Measurements from ENCODE around the gene PEX11G. TPM values are rescaled to one million over a fixed set of nuclear protein-coding genes. Genes with fewer than 3 reads are reported as not detected.
"Not testable (repeated sequence)": the region's sequence is repeated elsewhere in the genome, so short reads cannot be mapped to it uniquely, and the experiment has no call there.

The PEX11G gene
- polyA plus RNA-seq, 1 donor = 4.3 TPM

DNA sequence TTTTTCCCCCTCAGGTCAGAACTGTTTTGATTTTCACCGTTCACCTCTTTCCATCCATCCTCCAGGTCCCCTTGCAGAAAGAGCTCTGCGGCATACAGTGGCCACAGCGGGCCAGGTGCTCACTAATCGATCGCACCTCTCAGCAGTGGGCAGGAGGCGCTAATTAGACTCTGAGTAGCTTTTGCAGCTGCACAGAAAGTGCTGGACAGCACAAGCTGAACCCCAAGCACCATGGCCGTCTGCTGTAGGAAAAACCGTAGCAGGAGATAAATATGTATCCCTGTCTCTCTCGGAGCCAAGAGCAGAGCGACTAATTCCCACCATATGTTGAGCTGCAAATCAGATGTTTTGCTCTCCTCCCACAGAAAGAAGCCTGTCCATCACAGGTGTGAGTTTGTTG lies 54.4 kb downstream of the PEX11G start:
- no peak for DNase-seq

GRCh38 chr19:7433456-7433855 lies 55.4 kb downstream of the PEX11G start:
- not testable (repeated sequence) for DNase-seq

DNA sequence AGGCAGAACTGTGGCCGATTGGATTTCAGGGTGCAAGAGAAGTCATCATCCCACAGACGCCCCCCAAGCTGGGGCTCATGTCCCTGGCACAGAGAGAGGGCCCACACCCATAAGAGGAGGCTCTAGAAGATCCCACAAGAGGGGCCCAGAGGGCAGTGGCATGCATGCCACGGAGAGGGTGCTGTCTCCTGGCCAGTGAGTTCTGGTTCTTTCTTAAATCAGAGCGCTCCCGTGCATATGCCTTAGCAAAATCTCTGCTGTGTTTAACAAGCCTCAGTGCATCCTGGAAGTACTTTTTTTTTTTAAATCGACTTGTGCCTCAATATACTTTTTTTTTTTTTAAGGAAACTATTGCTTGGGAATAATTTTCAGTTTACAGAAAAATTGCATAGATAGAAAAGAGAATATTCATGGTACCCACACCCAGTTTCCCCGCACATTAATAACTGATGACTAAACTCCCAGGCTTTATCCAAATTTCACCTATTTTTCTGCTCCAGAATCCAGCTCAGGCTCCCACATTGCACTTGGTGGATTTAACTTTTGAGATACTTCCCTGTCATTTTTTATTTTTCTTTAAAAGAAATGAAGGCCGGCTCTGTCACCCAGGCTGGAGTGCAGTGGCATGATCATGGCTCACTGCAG lies 59.1 kb downstream of the PEX11G start:
- DNase-seq = no peak

- no peak for DNase-seq
These were observed 60.2 kb downstream of the PEX11G start for GRCh38 chr19:7428651-7429113.

DNA sequence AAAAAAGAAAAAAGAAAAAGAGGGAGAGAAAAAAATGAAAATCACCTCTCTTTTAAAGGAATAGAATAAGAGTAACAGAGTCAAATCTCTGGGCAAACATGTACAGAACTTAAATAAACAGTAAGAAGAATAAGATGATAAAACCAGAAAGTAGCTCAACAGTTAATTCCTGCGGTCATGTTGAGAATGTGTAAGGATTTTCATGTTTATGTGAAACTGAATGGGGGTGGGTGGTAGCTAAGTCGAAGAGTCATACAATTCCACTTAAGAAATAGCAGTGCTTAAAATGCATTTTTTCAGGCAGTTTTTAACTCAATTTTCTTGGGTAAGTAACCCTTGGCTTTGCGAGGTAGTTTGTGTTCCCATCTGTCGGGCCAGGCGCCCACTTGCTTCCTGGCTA lies 60.9 kb downstream of the PEX11G start:
- DNase-seq = no peak

GRCh38 chr19:7426986-7427385 lies 61.8 kb downstream of the PEX11G start:
- DNase-seq = no peak

Other genes with a start within 250 kb of the PEX11G start
- gene INSR, start 194.6 kb downstream of the PEX11G start, polyA plus RNA-seq (ENCODE audit: insufficient read length) = 32.1 TPM
- 26.6 TPM for gene ARHGEF18, start 140.1 kb downstream of the PEX11G start, polyA plus RNA-seq (ENCODE audit: insufficient read length)
- gene ZNF358, start 27.1 kb upstream of the PEX11G start, polyA plus RNA-seq (ENCODE audit: insufficient read length) = 34.6 TPM
- gene MCOLN1, start 33.6 kb upstream of the PEX11G start, polyA plus RNA-seq (ENCODE audit: insufficient read length) = 17.0 TPM
- 35.1 TPM for gene PNPLA6, start 46.7 kb upstream of the PEX11G start, polyA plus RNA-seq (ENCODE audit: insufficient read length)
- 18.9 TPM for gene CAMSAP3, start 106.8 kb upstream of the PEX11G start, polyA plus RNA-seq (ENCODE audit: insufficient read length)
- gene XAB2, start 140.5 kb upstream of the PEX11G start, polyA plus RNA-seq (ENCODE audit: insufficient read length) = 29.4 TPM
- gene PET100, start 140.8 kb upstream of the PEX11G start, polyA plus RNA-seq (ENCODE audit: insufficient read length) = 114 TPM
- gene PCP2, start 144.7 kb upstream of the PEX11G start, polyA plus RNA-seq (ENCODE audit: insufficient read length) = 0.80 TPM
- gene STXBP2, start 148.1 kb upstream of the PEX11G start, polyA plus RNA-seq (ENCODE audit: insufficient read length) = 74.5 TPM
- 0.40 TPM for gene RETN, start 180.0 kb upstream of the PEX11G start, polyA plus RNA-seq (ENCODE audit: insufficient read length)
- gene MCEMP1, start 188.1 kb upstream of the PEX11G start, polyA plus RNA-seq (ENCODE audit: insufficient read length) = not detected
- gene TRAPPC5, start 191.8 kb upstream of the PEX11G start, polyA plus RNA-seq (ENCODE audit: insufficient read length) = 34.1 TPM
- not detected for gene FCER2, start 213.1 kb upstream of the PEX11G start, polyA plus RNA-seq (ENCODE audit: insufficient read length)
- gene CLEC4G, start 243.1 kb upstream of the PEX11G start, polyA plus RNA-seq (ENCODE audit: insufficient read length) = not detected